D721Med (cell line): ENCODE results near the gene CDH11.
A peak's percentile ranks its signal among the peaks of the same experiment; 100 is the strongest.

ENCODE experiments used
- DNase-seq: peaks from one replicate; pipeline ENCODE4 v3.0.0; 2011; ENCODE audit warnings: low spot score; ENCODE audit not compliant: insufficient read length
- FAIRE-seq: peaks from 2 replicates; lab custom pipeline; 2011; peaks lifted over from hg19 to GRCh38; lab: Jason Lieb, UNC
- TF ChIP-seq, protein P1 (sequence below): IDR thresholded peaks from 2 replicates; pipeline ENCODE4 v1.5.1; 2012; ENCODE audit warnings: mild to moderate bottlenecking, control low read depth; ENCODE audit not compliant: insufficient read depth; ENCODE audit errors: missing control alignments

Gene CDH11

DNA sequence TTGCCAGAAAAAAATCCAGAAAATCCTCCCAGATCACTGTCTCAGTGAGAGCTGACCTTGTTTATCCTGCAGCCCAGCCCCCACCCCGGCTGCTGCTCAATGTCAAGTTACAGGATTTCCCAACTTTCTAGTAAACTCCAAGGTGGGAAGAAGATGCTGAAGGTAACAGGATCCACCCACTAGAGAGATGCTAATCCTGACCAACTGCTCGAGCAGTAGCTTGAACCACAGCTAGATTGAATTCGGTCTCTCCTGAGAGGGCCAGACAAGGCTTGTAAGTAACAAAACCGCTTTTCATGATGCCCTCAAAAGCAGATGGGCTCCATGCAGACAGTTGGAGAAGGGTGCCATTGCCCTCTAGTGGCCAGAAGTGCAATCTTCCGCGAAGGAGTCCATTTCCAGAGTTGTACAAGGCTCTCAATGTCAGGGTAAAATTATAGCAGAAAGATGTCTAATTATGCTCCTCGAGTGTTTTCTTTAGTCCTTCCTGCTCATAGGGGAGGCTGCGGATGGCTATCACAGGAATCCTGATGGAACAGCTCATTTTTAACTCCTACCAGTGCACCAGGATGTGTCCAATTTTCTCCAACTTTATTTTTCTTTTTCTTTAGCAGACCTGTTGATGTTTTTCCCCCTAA is 3.9 kb downstream of the CDH11 start:
- no peak for DNase-seq
- TF ChIP-seq, protein P1, sequence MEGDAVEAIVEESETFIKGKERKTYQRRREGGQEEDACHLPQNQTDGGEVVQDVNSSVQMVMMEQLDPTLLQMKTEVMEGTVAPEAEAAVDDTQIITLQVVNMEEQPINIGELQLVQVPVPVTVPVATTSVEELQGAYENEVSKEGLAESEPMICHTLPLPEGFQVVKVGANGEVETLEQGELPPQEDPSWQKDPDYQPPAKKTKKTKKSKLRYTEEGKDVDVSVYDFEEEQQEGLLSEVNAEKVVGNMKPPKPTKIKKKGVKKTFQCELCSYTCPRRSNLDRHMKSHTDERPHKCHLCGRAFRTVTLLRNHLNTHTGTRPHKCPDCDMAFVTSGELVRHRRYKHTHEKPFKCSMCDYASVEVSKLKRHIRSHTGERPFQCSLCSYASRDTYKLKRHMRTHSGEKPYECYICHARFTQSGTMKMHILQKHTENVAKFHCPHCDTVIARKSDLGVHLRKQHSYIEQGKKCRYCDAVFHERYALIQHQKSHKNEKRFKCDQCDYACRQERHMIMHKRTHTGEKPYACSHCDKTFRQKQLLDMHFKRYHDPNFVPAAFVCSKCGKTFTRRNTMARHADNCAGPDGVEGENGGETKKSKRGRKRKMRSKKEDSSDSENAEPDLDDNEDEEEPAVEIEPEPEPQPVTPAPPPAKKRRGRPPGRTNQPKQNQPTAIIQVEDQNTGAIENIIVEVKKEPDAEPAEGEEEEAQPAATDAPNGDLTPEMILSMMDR = peak; percentile 98
- FAIRE-seq = no peak

- TF ChIP-seq, protein P1 = no peak
- FAIRE-seq (no peak), DNase-seq (no peak)
These were observed 4.9 kb downstream of the CDH11 start for GRCh38 chr16:65116818-65117430.

- no peak for FAIRE-seq
- TF ChIP-seq, protein P1 = no peak
- no peak for DNase-seq
These were observed 5.6 kb downstream of the CDH11 start for GRCh38 chr16:65116216-65116615.

DNA sequence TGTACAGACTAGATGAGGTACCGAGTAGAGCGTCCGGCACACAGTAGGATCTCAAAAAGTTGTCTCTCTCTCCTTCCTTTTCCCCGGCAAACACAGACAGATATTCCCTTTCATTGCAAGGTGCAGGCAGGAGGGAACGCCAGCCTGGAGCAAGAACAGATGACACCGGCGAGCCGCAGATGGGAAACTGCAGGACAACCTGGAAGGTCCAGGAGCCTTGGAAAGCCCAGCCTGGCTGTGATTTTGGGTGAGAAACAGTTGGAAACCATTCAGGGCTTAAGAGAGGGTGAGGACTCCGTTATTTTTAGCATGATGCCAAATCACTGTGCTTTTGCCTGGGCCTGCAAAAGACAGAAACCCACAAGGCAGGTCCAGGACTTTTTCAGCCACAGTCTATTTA is 7.3 kb downstream of the CDH11 start:
- FAIRE-seq = no peak
- DNase-seq = no peak
- TF ChIP-seq, protein P1 = no peak

DNA sequence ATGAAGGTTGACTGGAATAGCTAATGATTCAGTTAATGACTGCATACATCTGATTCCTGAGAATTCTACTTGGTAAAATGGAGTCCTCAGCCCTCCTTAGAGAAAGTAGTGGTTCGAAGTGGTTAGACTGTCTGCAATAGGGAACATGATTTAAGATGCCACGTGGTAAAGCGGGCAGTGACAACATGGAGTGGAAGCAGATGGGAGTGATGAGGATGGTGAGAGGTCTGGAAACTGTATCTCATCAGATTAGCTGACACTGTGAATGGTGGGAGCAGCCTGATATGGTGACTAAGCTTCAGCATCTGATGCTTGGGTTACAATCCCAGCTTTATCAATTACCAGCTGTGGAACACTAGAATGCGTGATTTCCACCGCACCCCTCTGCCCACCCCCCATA is 8.4 kb downstream of the CDH11 start:
- FAIRE-seq (no peak), DNase-seq (no peak)
- TF ChIP-seq, protein P1 = no peak

DNA sequence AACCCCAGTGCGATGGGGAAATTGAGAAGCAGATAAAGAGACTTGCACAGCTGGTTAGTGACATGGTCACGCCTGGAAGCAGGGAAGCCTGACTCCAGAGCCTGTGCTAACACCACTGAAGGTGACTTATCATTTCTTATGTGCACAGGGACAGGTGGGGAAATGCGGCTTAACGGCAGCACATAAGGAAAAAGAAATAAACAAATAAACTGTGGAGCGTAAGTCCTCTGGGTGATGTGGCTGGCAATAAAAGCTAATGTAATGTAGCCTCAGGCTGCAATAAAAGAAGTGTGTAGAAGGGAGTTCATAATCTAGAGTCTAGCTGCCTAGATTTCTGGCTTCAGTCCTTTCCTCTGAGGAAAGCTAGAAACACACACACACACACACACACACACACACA is 10.6 kb downstream of the CDH11 start:
- no peak for FAIRE-seq
- TF ChIP-seq, protein P1 = no peak

GRCh38 chr16:65106757-65107156 is 15.1 kb downstream of the CDH11 start:
- FAIRE-seq = no peak
- no peak for DNase-seq
- TF ChIP-seq, protein P1 = no peak

More for the DNA sequence above, 10.6 kb downstream of the CDH11 start:
- no peak for DNase-seq
